RWPE2 (cell line): ENCODE data around the gene ANXA2.

Source experiments
- ATAC-seq: fragments of 200-7000 bp; cut with Tn5 transposase; 3 replicates; pipeline ENCODE4 v1.9.1; 2021; ENCODE audit warnings: low read depth
- DNase-seq: peaks from one replicate; pipeline ENCODE4 v3.0.0-alpha.2; 2020; ENCODE audit warnings: low spot score
- H3K27ac ChIP-seq: fragments of 450-650 bp; 2 replicates; pipeline ENCODE4 v1.5.1; 2017; ENCODE audit warnings: mild to moderate bottlenecking; ENCODE audit not compliant: poor library complexity, severe bottlenecking
- H3K27me3 ChIP-seq: fragments of 250-450 bp; sonication (Bioruptor Pico); 2 replicates; pipeline ENCODE4 v1.5.1; 2021; ENCODE audit warnings: mild to moderate bottlenecking, moderate library complexity; ENCODE audit not compliant: insufficient read depth, poor library complexity, severe bottlenecking
- H3K36me3 ChIP-seq: fragments of 250-450 bp; sonication (Bioruptor Pico); 2 replicates; pipeline ENCODE4 v1.5.1; 2020; ENCODE audit warnings: low read depth, mild to moderate bottlenecking, moderate library complexity
- H3K4me1 ChIP-seq: fragments of 250-450 bp; sonication (Bioruptor Pico); 2 replicates; pipeline ENCODE4 v1.5.1; 2021; ENCODE audit warnings: mild to moderate bottlenecking, moderate library complexity; ENCODE audit not compliant: insufficient read depth, poor library complexity, severe bottlenecking
- H3K4me3 ChIP-seq: fragments of 250-450 bp; sonication (Bioruptor Pico); 2 replicates; pipeline ENCODE4 v1.5.1; 2021; ENCODE audit warnings: mild to moderate bottlenecking, moderate library complexity; ENCODE audit not compliant: severe bottlenecking
- H3K9me3 ChIP-seq: fragments of 250-450 bp; sonication (Bioruptor Pico); 2 replicates; pipeline ENCODE4 v1.5.1; 2021; ENCODE audit warnings: mild to moderate bottlenecking, moderate library complexity; ENCODE audit not compliant: severe bottlenecking
- TF ChIP-seq, protein P1 (sequence below): fragments of 450-650 bp; IDR thresholded peaks from one replicate; pipeline ENCODE4 v1.5.1; 2017; ENCODE audit warnings: mild to moderate bottlenecking, moderate library complexity; ENCODE audit not compliant: poor library complexity, severe bottlenecking

ANXA2 gene

DNA sequence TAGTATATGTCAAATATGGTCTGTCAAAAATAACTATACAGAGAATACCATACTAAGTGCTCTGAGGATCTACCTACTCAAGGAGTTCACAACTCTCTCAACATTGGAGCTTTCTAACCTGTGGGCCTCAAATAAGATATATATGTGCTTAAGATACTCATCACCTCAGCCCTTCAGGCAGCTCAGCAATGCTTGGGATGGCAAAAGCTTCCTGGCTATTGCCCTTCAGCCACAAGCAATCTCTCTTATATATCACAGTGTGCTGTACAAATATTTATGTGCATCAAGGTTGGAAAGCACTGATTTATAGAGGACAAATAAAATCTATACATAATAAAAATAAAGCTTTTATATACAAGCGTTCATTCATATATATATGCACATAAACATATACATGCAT, 40.9 kb upstream of the ANXA2 start:
- Histone ChIP-seq H3K27ac (no peak overlapping the region), H3K9me3 (no peaks in the 10 kb centered on the region), H3K36me3 (peaks cover 85% of the 10 kb centered on the region), H3K4me1 (peaks cover 24% of the 10 kb centered on the region), H3K27me3 (no peaks in the 10 kb centered on the region), H3K4me3 (no peak overlapping the region)
- DNase-seq (no peak), ATAC-seq (no peak; the same call in 2 of the 3 replicates)
- TF ChIP-seq, protein P1, sequence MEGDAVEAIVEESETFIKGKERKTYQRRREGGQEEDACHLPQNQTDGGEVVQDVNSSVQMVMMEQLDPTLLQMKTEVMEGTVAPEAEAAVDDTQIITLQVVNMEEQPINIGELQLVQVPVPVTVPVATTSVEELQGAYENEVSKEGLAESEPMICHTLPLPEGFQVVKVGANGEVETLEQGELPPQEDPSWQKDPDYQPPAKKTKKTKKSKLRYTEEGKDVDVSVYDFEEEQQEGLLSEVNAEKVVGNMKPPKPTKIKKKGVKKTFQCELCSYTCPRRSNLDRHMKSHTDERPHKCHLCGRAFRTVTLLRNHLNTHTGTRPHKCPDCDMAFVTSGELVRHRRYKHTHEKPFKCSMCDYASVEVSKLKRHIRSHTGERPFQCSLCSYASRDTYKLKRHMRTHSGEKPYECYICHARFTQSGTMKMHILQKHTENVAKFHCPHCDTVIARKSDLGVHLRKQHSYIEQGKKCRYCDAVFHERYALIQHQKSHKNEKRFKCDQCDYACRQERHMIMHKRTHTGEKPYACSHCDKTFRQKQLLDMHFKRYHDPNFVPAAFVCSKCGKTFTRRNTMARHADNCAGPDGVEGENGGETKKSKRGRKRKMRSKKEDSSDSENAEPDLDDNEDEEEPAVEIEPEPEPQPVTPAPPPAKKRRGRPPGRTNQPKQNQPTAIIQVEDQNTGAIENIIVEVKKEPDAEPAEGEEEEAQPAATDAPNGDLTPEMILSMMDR, result no peak

DNA sequence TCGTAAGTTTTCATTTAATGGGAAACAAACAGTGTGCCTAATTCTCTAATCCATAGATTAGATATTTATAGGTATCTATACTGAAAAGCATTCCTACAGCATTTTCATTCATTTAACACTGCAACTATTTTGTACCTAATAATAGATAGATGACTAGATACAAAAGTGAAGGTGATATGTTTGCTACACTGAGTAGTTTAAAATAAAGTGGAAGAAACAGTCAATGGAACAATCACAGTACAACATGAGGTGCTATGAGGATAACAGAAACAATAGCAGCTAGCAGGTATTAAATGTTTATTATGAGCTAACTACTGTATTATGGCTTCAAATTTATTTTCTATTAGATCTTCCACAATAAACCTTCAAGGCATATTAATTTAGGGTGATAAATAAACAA, 31.1 kb upstream of the ANXA2 start:
- TF ChIP-seq, protein P1, result no peak
- ATAC-seq, result no peak
- H3K4me1 ChIP-seq, result peaks cover 21% of the 10 kb centered on the region
- no peaks in the 10 kb centered on the region for H3K27me3 ChIP-seq
- no peak for DNase-seq
- H3K9me3 ChIP-seq, result no peaks in the 10 kb centered on the region
- H3K27ac ChIP-seq, result peak overlapping the region; percentile 99
- H3K36me3 ChIP-seq, result peaks cover 59% of the 10 kb centered on the region
- no peak overlapping the region for H3K4me3 ChIP-seq

DNA sequence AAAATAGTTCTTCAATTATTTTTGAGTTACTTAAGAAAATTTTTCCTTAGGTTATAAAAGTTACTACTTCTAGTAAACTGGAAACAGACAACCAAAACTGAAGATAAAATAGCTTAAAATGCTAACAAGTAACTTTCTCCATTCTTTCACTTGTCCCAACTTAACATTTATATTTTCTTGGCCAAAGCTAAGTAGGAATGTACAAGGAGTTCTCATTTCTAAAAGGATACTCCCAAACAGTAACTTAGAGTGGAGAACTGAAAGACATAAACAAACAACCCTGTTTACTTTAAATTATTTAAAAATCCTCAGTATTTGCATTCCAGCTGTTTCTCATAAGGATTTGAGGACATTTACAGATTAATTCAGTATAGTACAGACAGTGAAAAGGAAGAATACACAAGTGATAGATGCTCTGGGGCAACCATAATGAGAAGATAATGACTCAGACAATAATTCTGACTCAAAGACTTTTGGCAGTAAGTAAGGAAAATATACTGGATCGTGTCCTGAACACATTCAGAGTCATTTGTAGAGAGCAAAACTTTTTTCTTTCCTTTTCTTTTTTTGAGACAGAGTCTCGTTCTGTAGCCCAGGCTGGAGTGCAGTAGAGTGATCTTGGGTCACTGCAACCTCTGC, 29.2 kb upstream of the ANXA2 start:
- Histone ChIP-seq H3K9me3 (no peaks in the 10 kb centered on the region), H3K36me3 (peaks cover 64% of the 10 kb centered on the region), H3K4me1 (peaks cover 40% of the 10 kb centered on the region), H3K27ac (peak overlapping the region; percentile 99), H3K4me3 (no peak overlapping the region), H3K27me3 (no peaks in the 10 kb centered on the region)
- DNase-seq (no peak), ATAC-seq (peak; percentile 79)
- TF ChIP-seq, protein P1, result no peak

DNA sequence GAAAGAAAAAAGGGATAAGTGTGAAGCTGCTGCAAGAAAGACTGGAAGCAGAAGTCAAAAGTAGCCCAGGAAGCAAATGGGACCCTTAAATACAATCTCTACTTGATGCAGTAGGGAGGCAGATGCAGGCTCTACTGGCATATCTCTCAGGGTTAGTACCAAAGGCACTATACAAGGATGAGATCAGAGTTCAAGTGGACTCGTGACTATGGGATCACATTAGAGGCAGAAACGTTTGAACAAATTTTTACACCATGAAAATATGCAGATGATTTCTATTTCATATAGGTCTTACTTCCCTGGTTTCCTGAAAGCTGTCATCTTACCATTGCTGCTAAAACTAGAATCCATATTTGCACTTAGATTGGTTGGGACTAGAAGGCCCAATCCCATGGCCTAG, 27.7 kb upstream of the ANXA2 start:
- peak overlapping the region; percentile 99 for H3K27ac ChIP-seq

DNA sequence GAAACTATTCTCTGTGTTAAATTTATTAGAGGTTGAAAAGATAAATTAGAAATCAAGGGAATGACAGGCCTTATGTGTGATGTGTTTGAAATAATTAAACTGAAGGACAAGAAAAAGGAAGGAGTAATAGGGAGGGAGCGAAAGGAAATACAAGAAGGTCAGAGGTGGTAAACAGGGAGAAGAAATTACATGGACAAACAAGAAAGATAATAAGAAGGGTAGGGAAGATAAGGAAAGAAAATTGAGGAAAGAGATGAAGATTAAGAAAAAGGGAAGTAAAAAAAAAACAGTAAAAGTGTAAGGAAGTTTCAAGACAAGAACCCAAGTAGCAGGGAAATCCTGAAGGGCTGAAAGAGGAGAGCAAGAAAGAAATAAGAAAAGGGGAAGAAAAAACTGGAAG, 26.2 kb upstream of the ANXA2 start:
- H3K4me1 ChIP-seq, result peaks cover 67% of the 10 kb centered on the region
- no peak for DNase-seq
- no peaks in the 10 kb centered on the region for H3K27me3 ChIP-seq
- H3K9me3 ChIP-seq, result no peaks in the 10 kb centered on the region
- peaks cover 41% of the 10 kb centered on the region for H3K36me3 ChIP-seq
- H3K4me3 ChIP-seq, result no peak overlapping the region
- H3K27ac ChIP-seq, result peak overlapping the region; percentile 99
- no peak for ATAC-seq
- TF ChIP-seq, protein P1, result no peak

More for the DNA sequence above, 27.7 kb upstream of the ANXA2 start:
- DNase-seq (no peak), ATAC-seq (no peak)
- TF ChIP-seq, protein P1, result no peak
- no peaks in the 10 kb centered on the region for H3K9me3 ChIP-seq
- no peak overlapping the region for H3K4me3 ChIP-seq
- peaks cover 55% of the 10 kb centered on the region for H3K36me3 ChIP-seq
- no peaks in the 10 kb centered on the region for H3K27me3 ChIP-seq
- H3K4me1 ChIP-seq, result peaks cover 54% of the 10 kb centered on the region
